Activated CD4-positive, alpha-beta T cell treated with anti-CD3 and anti-CD28 coated beads, Interleukin-2, amount 50 U/mL, for 16 hours (primary cell): ENCODE measurements around the gene CSNK2B.
"Not testable (repeated sequence)": the region's sequence is repeated elsewhere in the genome, so short reads cannot be mapped to it uniquely, and the experiment has no call there.

Experiments used
- DNase-seq: peaks from one replicate; pipeline ENCODE4 v3.0.0-alpha.2; 2020

Gene CSNK2B

GRCh38 chr6:31691078-31691463 is 25.2 kb downstream of the CSNK2B start:
- DNase-seq, result no peak

GRCh38 chr6:31691564-31692108 is 25.8 kb downstream of the CSNK2B start:
- no peak for DNase-seq

- no peak for DNase-seq
Measured at GRCh38 chr6:31692353-31692752, 26.5 kb downstream of the CSNK2B start.

GRCh38 chr6:31692886-31693285 is 27.0 kb downstream of the CSNK2B start:
- no peak for DNase-seq

GRCh38 chr6:31693535-31693934 is 27.7 kb downstream of the CSNK2B start:
- no peak for DNase-seq

- peak; percentile 36 for DNase-seq
Measured at GRCh38 chr6:31697555-31697954, 31.7 kb downstream of the CSNK2B start.

GRCh38 chr6:31700740-31701401 is 35.0 kb downstream of the CSNK2B start:
- DNase-seq, result no peak

- DNase-seq, result no peak
Measured at GRCh38 chr6:31701666-31702404, 36.0 kb downstream of the CSNK2B start.

GRCh38 chr6:31702405-31702818 is 36.5 kb downstream of the CSNK2B start:
- peak; percentile 41 for DNase-seq

GRCh38 chr6:31702819-31703716 is 37.2 kb downstream of the CSNK2B start, which contains the start of gene ABHD16A:
TSS of gene ABHD16A (minus strand) at chr6:31703324. CDS start at chr6:31703281, 43 bp downstream.
- peak; percentile 98 for DNase-seq

GRCh38 chr6:31705931-31706330 is 40.1 kb downstream of the CSNK2B start:
- no peak for DNase-seq

GRCh38 chr6:31706599-31706998 is 40.7 kb downstream of the CSNK2B start, which contains the start of gene LY6G6F:
TSS of gene LY6G6F (plus strand) at chr6:31706866. CDS start at chr6:31706907, 41 bp downstream.
- no peak for DNase-seq

- DNase-seq, result no peak
Measured at GRCh38 chr6:31707701-31708100, 41.8 kb downstream of the CSNK2B start.

- no peak for DNase-seq
Measured at GRCh38 chr6:31708224-31708623, 42.3 kb downstream of the CSNK2B start.

GRCh38 chr6:31709157-31709556 is 43.3 kb downstream of the CSNK2B start:
- DNase-seq, result not testable (repeated sequence)

GRCh38 chr6:31710523-31711219 is 44.8 kb downstream of the CSNK2B start:
- no peak for DNase-seq

GRCh38 chr6:31711233-31711632 is 45.4 kb downstream of the CSNK2B start:
- no peak for DNase-seq

GRCh38 chr6:31712296-31712695 is 46.4 kb downstream of the CSNK2B start:
- DNase-seq, result no peak

- DNase-seq, result no peak
Measured at GRCh38 chr6:31713465-31713864, 47.6 kb downstream of the CSNK2B start.

- DNase-seq, result no peak
Measured at GRCh38 chr6:31713991-31714684, 48.3 kb downstream of the CSNK2B start.
